PFSK-1 (cell line): ENCODE results near the gene TMEM131.

Source experiments
- POLR2AphosphoS5 ChIP-seq: IDR thresholded peaks from 2 replicates; pipeline ENCODE4 v1.6.1; 2012; ENCODE audit warnings: low read depth, mild to moderate bottlenecking, control low read depth, low read length, moderate library complexity
- SIN3A ChIP-seq: IDR thresholded peaks from 2 replicates; pipeline ENCODE4 v1.6.1; 2012; ENCODE audit warnings: mild to moderate bottlenecking, low read length, moderate library complexity, borderline replicate concordance; ENCODE audit not compliant: insufficient read depth
- TF ChIP-seq, protein P1 (sequence below), 2 experiments: IDR thresholded peaks; 2 replicates each; pipeline versions ENCODE4 v1.6.1 to v1.8.0; 2011 to 2012; ENCODE audit warnings: low read depth in 2 of 2, low read length in 2 of 2, control low read depth in 1 of 2, inconsistent platforms in 1 of 2, mild to moderate bottlenecking in 1 of 2, moderate library complexity in 1 of 2; ENCODE audit not compliant: insufficient read depth in 1 of 2

GRCh38 chr2:97995734-97996624 lies at the start of gene TMEM131:
- TF ChIP-seq, protein P1, sequence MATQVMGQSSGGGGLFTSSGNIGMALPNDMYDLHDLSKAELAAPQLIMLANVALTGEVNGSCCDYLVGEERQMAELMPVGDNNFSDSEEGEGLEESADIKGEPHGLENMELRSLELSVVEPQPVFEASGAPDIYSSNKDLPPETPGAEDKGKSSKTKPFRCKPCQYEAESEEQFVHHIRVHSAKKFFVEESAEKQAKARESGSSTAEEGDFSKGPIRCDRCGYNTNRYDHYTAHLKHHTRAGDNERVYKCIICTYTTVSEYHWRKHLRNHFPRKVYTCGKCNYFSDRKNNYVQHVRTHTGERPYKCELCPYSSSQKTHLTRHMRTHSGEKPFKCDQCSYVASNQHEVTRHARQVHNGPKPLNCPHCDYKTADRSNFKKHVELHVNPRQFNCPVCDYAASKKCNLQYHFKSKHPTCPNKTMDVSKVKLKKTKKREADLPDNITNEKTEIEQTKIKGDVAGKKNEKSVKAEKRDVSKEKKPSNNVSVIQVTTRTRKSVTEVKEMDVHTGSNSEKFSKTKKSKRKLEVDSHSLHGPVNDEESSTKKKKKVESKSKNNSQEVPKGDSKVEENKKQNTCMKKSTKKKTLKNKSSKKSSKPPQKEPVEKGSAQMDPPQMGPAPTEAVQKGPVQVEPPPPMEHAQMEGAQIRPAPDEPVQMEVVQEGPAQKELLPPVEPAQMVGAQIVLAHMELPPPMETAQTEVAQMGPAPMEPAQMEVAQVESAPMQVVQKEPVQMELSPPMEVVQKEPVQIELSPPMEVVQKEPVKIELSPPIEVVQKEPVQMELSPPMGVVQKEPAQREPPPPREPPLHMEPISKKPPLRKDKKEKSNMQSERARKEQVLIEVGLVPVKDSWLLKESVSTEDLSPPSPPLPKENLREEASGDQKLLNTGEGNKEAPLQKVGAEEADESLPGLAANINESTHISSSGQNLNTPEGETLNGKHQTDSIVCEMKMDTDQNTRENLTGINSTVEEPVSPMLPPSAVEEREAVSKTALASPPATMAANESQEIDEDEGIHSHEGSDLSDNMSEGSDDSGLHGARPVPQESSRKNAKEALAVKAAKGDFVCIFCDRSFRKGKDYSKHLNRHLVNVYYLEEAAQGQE (IDR thresholded peaks at IDR 0.05; ENCODE audit: insufficient read depth in 1 of 2, low read depth in 2 of 2, low read length in 2 of 2): 0 out of 4 replicates have a peak, but pooled peaks of 1 of the 2 experiments have one; percentile 30
- TF ChIP-seq POLR2AphosphoS5 (peak; percentile 76), SIN3A (no peak)
